Suprapubic skin (tissue), 3 donors: ENCODE results near the gene SMG6.

Experiments
- POLR2AphosphoS5 ChIP-seq, 3 donors: sonication (generic); formaldehyde crosslinking; IDR thresholded peaks; one replicate each; pipeline ENCODE4 v1.6.1; 2017; ENCODE audit warnings: antibody characterized with exemption in 3 of 3
- TF ChIP-seq, protein P1 (sequence below), 2 donors: fragments of 200-600 bp in 1 of 2; fragments of 450-650 bp in 1 of 2; sonication (generic) in 1 of 2; IDR thresholded peaks; one replicate each; pipeline ENCODE4 v1.5.1; 2016 to 2019; ENCODE audit warnings: antibody characterized with exemption in 2 of 2, mild to moderate bottlenecking in 1 of 2, moderate library complexity in 1 of 2

DNA sequence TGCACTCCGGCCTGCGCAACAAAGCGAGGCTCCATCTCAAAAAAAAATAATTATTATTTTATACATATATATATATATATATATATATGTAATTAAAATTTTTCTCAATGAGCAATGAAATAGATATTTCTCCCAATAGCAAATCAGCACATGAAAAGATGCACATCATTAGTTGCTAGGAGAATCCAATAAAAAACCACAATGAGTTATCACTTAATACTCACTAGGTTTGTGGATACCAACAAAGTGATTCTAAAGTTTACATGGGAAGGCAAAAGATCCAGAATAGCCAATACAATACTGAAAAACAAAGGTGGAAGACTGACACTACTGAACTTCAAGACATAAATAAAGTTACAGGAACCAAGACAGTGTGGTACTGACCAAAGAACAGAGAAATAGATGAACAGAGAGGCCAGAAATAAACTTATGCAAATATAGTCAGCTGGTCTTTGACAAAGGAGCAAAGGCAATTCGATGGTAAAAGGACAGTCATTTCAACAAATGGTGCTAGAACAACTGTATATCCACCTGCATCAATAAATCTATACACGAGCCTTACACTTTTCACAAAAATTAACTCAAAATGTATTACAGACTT lies 13.6 kb downstream of the SMG6 start:
- no peak for TF ChIP-seq POLR2AphosphoS5 (IDR thresholded peaks at IDR 0.05)
- TF ChIP-seq, protein P1, sequence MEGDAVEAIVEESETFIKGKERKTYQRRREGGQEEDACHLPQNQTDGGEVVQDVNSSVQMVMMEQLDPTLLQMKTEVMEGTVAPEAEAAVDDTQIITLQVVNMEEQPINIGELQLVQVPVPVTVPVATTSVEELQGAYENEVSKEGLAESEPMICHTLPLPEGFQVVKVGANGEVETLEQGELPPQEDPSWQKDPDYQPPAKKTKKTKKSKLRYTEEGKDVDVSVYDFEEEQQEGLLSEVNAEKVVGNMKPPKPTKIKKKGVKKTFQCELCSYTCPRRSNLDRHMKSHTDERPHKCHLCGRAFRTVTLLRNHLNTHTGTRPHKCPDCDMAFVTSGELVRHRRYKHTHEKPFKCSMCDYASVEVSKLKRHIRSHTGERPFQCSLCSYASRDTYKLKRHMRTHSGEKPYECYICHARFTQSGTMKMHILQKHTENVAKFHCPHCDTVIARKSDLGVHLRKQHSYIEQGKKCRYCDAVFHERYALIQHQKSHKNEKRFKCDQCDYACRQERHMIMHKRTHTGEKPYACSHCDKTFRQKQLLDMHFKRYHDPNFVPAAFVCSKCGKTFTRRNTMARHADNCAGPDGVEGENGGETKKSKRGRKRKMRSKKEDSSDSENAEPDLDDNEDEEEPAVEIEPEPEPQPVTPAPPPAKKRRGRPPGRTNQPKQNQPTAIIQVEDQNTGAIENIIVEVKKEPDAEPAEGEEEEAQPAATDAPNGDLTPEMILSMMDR (IDR thresholded peaks at IDR 0.05): no peak
